HG03108 (cell line): ENCODE data around the gene CHST4.
"Not testable (repeated sequence)": the region's sequence is repeated elsewhere in the genome, so short reads cannot be mapped to it uniquely, and the experiment has no call there.

ENCODE experiments used
- ATAC-seq: cut with Tn5 transposase; IDR thresholded peaks from one replicate; pipeline ENCODE4 v1.9.1; 2021; ENCODE audit warnings: moderate library complexity; ENCODE audit not compliant: unreplicated experiment

The CHST4 gene

GRCh38 chr16:71524566-71525553 lies 1.4 kb upstream of the CHST4 start:
- no peak for ATAC-seq

GRCh38 chr16:71528257-71528656 lies 2.0 kb downstream of the CHST4 start:
- no peak for ATAC-seq

- ATAC-seq, result no peak
Observed at GRCh38 chr16:71528863-71529262, 2.6 kb downstream of the CHST4 start.

- ATAC-seq, result no peak
Observed at GRCh38 chr16:71532366-71532765, 6.1 kb downstream of the CHST4 start.

DNA sequence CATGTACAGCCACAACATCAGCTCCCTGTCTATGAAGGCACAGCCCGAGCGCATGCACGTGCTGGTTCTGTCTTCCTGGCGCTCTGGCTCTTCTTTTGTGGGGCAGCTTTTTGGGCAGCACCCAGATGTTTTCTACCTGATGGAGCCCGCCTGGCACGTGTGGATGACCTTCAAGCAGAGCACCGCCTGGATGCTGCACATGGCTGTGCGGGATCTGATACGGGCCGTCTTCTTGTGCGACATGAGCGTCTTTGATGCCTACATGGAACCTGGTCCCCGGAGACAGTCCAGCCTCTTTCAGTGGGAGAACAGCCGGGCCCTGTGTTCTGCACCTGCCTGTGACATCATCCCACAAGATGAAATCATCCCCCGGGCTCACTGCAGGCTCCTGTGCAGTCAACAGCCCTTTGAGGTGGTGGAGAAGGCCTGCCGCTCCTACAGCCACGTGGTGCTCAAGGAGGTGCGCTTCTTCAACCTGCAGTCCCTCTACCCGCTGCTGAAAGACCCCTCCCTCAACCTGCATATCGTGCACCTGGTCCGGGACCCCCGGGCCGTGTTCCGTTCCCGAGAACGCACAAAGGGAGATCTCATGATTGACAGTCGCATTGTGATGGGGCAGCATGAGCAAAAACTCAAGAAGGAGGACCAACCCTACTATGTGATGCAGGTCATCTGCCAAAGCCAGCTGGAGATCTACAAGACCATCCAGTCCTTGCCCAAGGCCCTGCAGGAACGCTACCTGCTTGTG lies 10.7 kb downstream of the CHST4 start:
- no peak for ATAC-seq

GRCh38 chr16:71537643-71538042 lies 11.4 kb downstream of the CHST4 start:
- peak; percentile 58 for ATAC-seq

- no peak for ATAC-seq
Observed at GRCh38 chr16:71542377-71542776, 16.2 kb downstream of the CHST4 start.

- no peak for ATAC-seq
Observed at GRCh38 chr16:71547168-71547567, 20.9 kb downstream of the CHST4 start.

GRCh38 chr16:71552698-71553503 lies 26.7 kb downstream of the CHST4 start:
- ATAC-seq, result no peak

GRCh38 chr16:71555230-71555891 lies 29.1 kb downstream of the CHST4 start:
- ATAC-seq, result no peak

DNA sequence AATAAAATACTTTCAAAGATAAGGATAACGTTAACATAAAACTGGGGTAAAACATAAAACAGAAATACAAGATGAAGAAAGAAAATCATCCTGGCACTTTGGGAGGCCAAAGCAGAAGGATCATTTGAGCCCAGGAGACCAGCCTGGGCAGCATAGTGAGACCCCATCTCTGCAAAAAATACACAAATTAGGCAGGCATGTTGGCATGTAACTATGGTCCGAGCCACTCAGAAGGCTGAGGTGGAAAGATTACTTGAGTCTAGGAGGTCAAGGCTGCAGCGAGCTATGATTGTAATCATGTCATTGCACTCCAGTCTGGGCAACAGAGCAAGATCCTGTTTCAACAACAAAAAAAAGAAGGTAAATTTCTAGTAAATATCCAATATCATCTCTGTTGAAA lies 31.1 kb downstream of the CHST4 start:
- ATAC-seq, result no peak

GRCh38 chr16:71557954-71558582 lies 31.8 kb downstream of the CHST4 start:
- no peak for ATAC-seq

GRCh38 chr16:71559855-71560254 lies 33.6 kb downstream of the CHST4 start:
- no peak for ATAC-seq

GRCh38 chr16:71561886-71562285 lies 35.7 kb downstream of the CHST4 start:
- ATAC-seq, result not testable (repeated sequence)

DNA sequence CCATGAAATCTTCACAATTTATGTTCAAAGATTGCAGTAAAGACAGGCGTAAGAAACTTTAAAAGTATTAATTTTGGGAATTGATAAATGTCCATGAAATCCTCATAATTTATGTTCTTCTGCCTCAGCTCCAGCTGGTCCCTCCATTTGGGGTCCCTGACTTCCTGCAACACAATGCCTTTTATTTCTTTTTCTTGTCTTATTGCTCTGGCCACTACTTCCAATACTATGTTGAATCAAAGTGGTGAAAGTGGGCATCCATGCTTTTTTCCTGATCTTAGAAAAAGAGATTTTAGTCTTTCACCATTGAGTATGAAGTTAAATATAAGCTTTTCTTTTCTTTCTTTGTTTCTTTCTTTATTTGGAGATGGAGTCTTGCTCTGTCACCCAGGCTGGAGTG lies 36.3 kb downstream of the CHST4 start:
- no peak for ATAC-seq

GRCh38 chr16:71564335-71564967 lies 38.2 kb downstream of the CHST4 start:
- ATAC-seq, result peak; percentile 86

GRCh38 chr16:71565812-71566700 lies 39.8 kb downstream of the CHST4 start:
- ATAC-seq, result no peak

DNA sequence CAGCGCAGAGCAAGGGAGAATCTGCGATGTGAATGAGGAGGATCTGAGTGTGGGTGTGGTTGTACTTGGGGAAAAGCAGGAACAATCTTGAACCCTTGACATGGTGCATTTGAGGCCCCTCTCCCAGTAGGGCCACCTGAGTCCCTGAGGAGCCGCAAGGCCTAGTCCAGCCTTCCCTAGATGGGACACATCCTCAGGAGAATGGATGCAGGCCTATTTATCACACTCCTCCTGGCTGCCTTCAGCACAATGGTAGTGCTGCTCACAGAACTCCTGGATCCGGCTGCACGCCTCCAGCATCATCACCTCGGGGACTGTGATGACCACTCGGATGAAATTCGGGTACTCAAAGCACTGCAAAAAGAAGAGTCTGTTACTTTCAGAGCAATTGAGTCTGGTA lies 41.7 kb downstream of the CHST4 start:
- no peak for ATAC-seq

DNA sequence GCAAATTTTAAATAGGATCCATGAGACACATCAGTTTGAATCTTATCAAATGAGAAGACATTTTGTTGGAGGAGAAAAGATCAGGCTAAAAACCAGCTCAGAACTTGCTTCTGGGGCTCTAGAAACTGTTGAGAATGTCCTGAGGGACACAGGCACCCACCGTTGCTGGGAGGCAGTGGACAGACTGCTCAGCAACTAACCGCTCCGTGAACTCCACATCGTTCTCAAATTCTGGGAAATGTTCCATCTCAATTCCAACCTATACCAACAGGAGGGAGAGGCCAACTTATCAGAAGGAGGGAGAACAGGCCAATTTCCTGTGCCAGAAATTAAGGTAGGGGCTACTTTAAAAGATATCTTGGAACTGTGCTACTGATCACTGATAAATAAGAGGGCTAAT lies 42.3 kb downstream of the CHST4 start:
- no peak for ATAC-seq
